Mucosa of descending colon (tissue), 3 donors: ENCODE data around the gene ZBTB46. TPM values are rescaled to one million over a fixed set of nuclear protein-coding genes. Genes with fewer than 3 reads are reported as not detected.
A peak's percentile ranks its signal among the peaks of the same experiment; 100 is the strongest.

Experiments
- ATAC-seq: fragments of 200-7000 bp; cut with Tn5 transposase; one replicate; pipeline ENCODE4 v1.9.1; 2020; ENCODE audit warnings: mild to moderate bottlenecking, moderate library complexity
- DNase-seq, 3 donors: peaks; one replicate each; pipeline ENCODE4 v3.0.0-alpha.2; 2020
- H3K36me3 ChIP-seq: fragments of 200-600 bp; one replicate; pipeline ENCODE4 v1.8.0; 2021; ENCODE audit warnings: low read depth, mild to moderate bottlenecking
- H3K4me1 ChIP-seq: fragments of 200-600 bp; one replicate; pipeline ENCODE4 v1.8.0; 2021; ENCODE audit warnings: low read depth, mild to moderate bottlenecking
- H3K4me3 ChIP-seq: fragments of 200-600 bp; one replicate; pipeline ENCODE4 v1.8.0; 2021; ENCODE audit warnings: mild to moderate bottlenecking
- H3K9me3 ChIP-seq: fragments of 200-600 bp; one replicate; pipeline ENCODE4 v1.8.0; 2021; ENCODE audit warnings: mild to moderate bottlenecking
- CTCF ChIP-seq: fragments of 200-600 bp; IDR thresholded peaks from one replicate; pipeline ENCODE4 v1.8.0; 2022; ENCODE audit warnings: antibody characterized with exemption, mild to moderate bottlenecking
- intact Hi-C, 2 donors: fragments of 100-400 bp; cut with DNase I in 1 of 2; cut with micrococcal nuclease in 1 of 2; formaldehyde crosslinking; loops; one replicate each; pipeline versions ENCODE4 v1.11.0 to v1.11.1; 2022; cut with DNase I, micrococcal nuclease
- total RNA-seq, 3 donors: library from RNA; stranded (reverse); fragmentation: NEBNext Ultra II Directional in 2 of 3; extraction: Animal tissue kit (Norgen Biotek cat#: 25700) in 2 of 3; gene quantifications; one replicate each; pipeline versions ENCODE4 v1.2.1 to v1.2.4, GENCODE V29; 2021 to 2023
- donor health status: DM: no; HTN: no; CAD: no; lungs with moderate emphysema.
- donor health status: DM: no; HTN: no; CAD: no.
- donor health status: DM: no; HTN: yes; CAD: no.

ZBTB46 gene
- total RNA-seq, 3 donors from 2014 or later, result 3.1 to 5.7 (median 3.3) TPM

- ATAC-seq, result peak; percentile 10
- Histone ChIP-seq H3K9me3 (no peaks in the 10 kb centered on the region), H3K4me1 (no peaks in the 10 kb centered on the region), H3K36me3 (no peaks in the 10 kb centered on the region), H3K4me3 (no peak overlapping the region)
- intact Hi-C loops, result no loop called here
- TF ChIP-seq CTCF, result no peak
- no peak for DNase-seq
These were observed 35.8 kb downstream of the ZBTB46 start for GRCh38 chr20:63795178-63795830.

- no peaks in the 10 kb centered on the region for H3K9me3 ChIP-seq
- H3K4me3 ChIP-seq, result no peak overlapping the region
- TF ChIP-seq CTCF, result no peak
- intact Hi-C loops, result no loop called here
- no peaks in the 10 kb centered on the region for H3K36me3 ChIP-seq
- no peaks in the 10 kb centered on the region for H3K4me1 ChIP-seq
- no peak for ATAC-seq
- no peak for DNase-seq
These were observed 36.5 kb downstream of the ZBTB46 start for GRCh38 chr20:63794614-63795013.

- Histone ChIP-seq H3K4me1 (no peaks in the 10 kb centered on the region), H3K4me3 (no peak overlapping the region), H3K36me3 (no peaks in the 10 kb centered on the region), H3K9me3 (no peaks in the 10 kb centered on the region)
- ATAC-seq, result no peak
- intact Hi-C loops, result no loop called here
- TF ChIP-seq CTCF, result no peak
- no peak for DNase-seq
These were observed 38.2 kb downstream of the ZBTB46 start for GRCh38 chr20:63792866-63793265.

- Histone ChIP-seq H3K4me1 (no peaks in the 10 kb centered on the region), H3K9me3 (no peaks in the 10 kb centered on the region), H3K4me3 (no peak overlapping the region), H3K36me3 (no peaks in the 10 kb centered on the region)
- intact Hi-C loops, result no loop called here
- DNase-seq (no peak), ATAC-seq (no peak)
- no peak for TF ChIP-seq CTCF
These were observed 39.4 kb downstream of the ZBTB46 start for GRCh38 chr20:63791497-63792156.

- Histone ChIP-seq H3K4me1 (no peaks in the 10 kb centered on the region), H3K36me3 (no peaks in the 10 kb centered on the region), H3K4me3 (no peak overlapping the region), H3K9me3 (no peaks in the 10 kb centered on the region)
- intact Hi-C loops, result no loop called here
- DNase-seq (no peak), ATAC-seq (no peak)
- TF ChIP-seq CTCF, result no peak
These were observed 40.4 kb downstream of the ZBTB46 start for GRCh38 chr20:63790572-63791168.
